Right forelimb (tissue), 1 donor: ENCODE results near the gene TCF12.

Source experiments
- DNase-seq: peaks from one replicate; pipeline ENCODE4 v3.0.0-alpha.2; 2018

TCF12 gene

GRCh38 chr15:57273402-57273801 is 355.0 kb downstream of the TCF12 start:
- no peak for DNase-seq

DNA sequence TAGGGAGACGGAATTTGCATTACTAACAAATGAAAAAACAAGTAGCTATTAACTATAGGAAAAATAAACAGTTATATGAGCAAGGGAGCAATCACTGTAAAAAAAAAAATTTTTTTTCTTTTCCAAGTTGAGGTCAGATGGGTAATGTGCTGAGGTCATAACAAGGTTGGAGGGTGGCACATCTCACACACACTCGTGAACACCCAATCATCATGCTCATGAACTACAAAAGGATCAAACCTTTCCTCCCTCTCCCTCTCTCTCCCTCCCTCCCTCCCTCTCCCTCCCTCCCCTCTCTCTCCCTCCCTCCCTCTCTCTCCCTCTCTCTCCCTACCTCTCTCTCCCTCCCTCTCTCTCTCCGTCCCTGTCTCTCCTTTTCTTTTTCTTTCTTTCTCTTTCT is 360.0 kb downstream of the TCF12 start:
- DNase-seq = no peak

GRCh38 chr15:57280464-57280863 is 362.0 kb downstream of the TCF12 start:
- DNase-seq = no peak

DNA sequence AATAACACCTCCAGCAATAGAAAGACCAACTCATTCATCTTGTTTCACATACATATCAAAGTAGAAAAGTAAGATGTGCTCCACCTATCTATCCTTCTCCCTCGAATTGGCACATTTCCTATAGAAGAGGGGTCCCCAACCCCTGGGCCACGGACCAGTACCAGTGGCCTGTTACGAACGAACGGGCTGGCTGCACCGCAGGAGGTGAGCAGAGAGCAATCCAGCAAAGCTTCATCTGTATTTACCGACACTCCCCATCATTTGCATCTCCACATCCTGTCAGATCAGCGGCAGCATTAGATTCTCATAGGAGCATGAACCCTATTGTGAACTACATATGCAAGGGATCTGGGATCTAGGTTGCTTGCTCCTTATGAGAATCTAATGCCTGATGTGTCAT is 362.9 kb downstream of the TCF12 start:
- no peak for DNase-seq

DNA sequence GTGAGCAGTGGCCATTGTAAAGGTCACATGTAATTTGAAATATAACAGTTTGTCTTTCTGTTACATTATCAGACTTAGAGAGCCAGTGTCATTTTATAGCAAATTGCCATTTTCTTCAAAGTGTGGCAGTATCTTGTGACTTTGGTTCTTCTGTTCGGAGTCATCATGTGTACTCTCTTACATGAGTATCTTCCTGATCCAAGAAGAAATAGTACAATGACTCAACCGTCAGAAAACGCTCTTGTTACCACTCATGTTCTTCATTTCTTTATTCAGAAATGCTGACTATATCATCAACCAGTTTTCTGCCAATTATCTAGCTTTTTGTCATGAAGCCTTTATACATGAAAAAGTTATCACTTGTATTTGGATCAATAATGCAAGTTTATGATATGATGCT is 364.2 kb downstream of the TCF12 start:
- no peak for DNase-seq

DNA sequence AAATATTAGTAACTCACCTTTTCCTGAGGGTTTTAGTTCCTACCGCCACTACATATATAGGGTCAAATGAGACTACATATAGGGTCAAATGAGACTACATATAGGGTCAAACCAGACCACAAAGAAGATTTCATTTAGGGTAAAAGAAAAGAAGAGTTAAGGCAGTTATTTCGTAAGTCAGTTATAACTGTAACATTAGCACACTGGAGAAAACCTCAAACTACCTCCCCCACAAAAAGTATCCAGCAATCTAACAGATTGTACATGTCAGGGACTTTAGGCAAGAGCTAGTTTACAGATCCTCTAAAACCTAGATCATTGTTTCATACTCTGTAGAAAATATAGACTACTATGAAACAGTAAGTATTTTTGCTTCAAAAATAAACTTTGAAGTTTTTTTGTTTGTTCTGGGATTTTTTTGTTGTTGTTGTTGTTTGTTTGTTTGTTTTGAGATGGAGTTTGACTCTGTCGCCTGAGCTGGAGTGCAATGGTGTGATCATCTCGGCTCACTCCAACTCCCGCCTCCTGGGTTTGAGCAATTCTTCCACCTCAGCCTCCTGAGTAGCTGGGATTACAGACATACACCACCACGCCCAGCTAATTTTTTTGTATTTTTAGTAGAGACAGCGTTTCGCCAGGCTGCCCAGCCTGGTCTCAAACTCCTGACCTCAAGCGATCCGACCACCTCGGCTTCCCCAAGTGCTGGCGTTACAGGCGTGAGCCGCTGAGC is 365.5 kb downstream of the TCF12 start:
- no peak for DNase-seq

GRCh38 chr15:57284535-57284934 is 366.1 kb downstream of the TCF12 start:
- DNase-seq = no peak

DNA sequence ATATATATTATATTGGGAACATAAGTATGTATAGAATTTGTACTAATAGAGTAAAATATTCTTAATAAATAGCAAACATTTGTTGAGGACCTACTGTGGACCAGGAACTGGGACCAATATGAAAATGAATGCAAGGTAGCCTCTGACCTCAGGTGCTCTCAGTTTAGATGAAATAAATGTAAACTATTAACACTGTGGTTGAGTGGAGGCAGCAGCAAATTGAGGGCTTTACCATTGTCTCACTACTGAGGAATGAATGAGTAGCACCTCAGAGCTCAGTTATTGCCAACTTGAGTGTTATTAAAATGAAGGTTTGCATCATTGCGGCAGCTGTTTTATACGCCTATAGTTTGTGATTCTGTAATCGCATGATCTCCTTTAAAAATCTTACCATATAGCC is 366.9 kb downstream of the TCF12 start:
- no peak for DNase-seq

GRCh38 chr15:57286446-57287122 is 368.1 kb downstream of the TCF12 start:
- DNase-seq = no peak

GRCh38 chr15:57287123-57287521 is 368.7 kb downstream of the TCF12 start:
- no peak for DNase-seq

- DNase-seq = no peak
Measured at GRCh38 chr15:57288926-57289580, 370.6 kb downstream of the TCF12 start.

DNA sequence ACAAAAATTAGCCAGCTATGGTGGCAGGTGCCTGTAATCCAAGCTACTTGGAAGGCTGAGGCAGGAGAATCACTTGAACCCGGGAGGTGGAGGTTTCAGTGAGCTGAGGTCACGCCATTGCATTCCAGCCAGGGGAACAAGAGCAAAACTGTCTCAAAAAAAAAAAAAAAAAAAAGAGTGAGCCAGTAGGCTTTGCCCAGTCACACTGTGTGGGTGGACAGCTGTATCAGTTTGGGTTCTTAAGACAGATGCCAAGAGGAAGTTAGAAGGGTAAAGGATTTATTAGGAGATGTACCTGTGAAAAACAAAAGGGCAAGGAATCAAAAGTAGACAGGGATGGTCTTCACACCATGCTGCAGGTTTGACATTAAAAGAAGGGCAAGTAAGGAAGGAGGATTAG is 371.7 kb downstream of the TCF12 start:
- DNase-seq = no peak

GRCh38 chr15:57290826-57291225 is 372.4 kb downstream of the TCF12 start:
- no peak for DNase-seq

GRCh38 chr15:57296473-57297162 is 378.2 kb downstream of the TCF12 start:
- DNase-seq = no peak

DNA sequence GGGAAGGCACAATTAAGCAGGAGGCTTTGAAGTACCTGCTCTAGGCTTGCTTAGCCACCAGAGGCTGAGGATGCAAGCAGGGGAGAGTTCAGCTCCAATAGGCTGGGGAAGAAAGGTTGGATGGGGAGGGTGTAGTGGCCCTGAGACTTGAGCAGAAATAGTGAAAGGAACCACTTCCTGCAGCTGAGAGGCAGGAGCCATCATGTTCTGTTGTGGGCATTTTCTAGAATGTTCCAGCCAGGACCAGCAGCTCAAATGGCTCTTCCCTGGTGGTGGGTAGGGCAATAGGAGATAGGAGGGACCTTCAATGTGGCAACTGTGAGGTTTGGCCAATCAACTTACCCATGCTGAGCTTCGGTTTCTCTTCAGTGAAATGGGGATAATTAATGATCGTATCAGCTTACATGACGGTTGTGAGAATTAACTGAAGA is 378.7 kb downstream of the TCF12 start:
- DNase-seq = no peak

DNA sequence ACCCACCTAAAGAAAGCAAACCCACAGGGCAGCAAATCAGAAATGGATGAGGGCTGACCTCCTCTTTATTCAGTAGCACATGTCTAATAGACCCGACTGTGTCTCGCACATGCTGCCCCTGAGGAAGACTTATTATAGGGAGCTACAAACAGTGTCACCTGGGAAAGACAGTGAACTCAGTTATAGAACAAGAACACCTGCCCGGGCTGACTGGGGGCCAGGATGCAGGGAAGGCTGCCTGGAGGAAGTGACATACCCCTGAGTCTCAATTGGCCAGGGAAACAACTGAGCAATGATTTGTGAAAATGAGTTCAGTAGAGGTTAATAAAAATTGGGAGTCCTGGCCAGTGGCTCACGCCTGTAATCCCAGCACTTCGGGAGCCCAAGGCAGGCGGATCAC is 379.2 kb downstream of the TCF12 start:
- no peak for DNase-seq

DNA sequence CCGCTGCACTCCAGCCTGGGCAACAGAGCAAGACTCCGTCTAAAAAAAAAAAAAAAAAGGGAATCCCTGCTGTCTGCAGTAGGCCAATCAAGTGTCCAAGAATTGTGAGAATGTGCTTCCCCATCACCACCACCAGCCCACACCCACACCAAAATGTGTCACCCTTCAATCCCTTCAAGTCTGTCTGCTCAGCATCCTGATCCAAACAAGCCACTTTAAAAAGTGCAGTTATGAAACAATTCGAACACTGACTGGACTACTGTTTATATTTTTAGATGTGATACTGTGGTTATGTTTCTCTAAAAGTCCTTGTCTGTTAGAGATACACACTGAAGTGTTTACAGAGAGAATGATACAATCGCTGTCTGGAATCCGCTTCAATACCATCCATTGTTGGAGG is 379.8 kb downstream of the TCF12 start:
- no peak for DNase-seq

DNA sequence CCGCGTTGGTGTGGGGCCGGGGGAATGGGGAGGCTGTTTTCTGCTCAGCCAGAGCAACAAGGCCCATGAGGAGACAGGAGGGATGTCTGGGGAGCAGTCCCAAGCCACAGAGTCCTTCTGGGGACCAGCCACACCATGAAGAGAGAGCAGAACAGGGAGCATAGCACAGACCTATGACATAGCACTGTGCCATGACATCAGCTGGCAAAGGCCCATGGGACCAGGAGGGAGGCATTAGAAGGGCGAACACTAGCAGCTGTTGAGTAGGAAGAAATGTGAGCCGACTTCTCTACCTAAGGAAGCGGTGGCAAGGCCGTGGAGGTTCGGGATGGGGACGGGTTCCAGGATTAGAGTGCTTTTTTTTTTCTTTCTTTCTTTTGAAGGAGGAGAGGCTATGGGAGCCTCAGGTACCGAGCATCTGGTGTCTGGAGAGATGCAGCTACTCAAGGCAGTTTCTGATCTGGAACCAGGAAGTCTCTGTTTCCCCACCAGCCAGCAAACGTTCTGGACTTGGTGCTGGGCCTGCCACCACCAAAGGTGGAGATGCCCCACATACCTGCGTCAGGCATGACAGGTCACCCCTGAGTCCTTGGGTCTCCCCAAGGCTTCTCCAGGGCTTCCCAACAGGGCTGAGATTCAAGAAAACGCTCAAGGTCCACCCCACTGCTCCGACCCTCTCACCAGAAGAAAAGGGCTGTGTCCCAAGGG is 380.6 kb downstream of the TCF12 start:
- no peak for DNase-seq

- no peak for DNase-seq
Measured at GRCh38 chr15:57301307-57301706, 382.9 kb downstream of the TCF12 start.

DNA sequence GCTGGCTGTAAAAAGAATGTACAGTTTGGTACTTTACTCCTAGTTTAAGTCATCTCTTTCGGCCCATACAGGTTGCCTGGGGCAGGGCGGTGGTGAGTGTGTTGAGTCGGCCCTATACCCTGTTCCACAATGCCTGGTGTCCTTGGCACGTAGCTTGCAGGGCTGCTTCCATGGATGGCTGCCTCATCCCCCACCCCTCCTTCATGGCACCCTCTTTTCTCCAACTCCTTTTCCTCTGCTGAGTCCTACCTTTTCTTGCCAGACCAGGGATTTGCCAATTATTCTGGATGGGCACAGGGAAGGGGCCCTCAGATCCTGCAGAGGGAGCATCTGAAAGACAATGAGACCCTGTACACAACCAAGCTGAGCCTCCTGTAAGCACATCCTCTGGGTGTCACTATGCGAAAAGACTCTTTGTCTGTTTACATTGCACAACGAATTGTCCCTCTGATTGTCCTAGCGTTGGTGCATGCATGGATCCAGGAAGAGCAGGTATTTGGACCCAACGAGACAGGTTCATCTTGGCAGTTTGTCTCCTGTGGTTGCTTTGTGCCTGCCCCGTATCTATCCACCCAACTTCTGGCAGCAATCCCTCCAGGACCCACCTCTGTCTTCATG is 384.3 kb downstream of the TCF12 start:
- DNase-seq = no peak

- DNase-seq = no peak
Measured at GRCh38 chr15:57305009-57305408, 386.6 kb downstream of the TCF12 start.

GRCh38 chr15:57306161-57306943 is 387.9 kb downstream of the TCF12 start:
- peak; percentile 91 for DNase-seq
